ENCODE data around the gene NTNG2.

- TF ChIP-seq CTCF (conservative IDR thresholded peaks at IDR 0.05 in 1 of 2, IDR thresholded peaks at IDR 0.05 in 1 of 2; ENCODE audit: low read depth in 1 of 2, low read length in 2 of 2) (no peak), EZH2 (IDR thresholded peaks at IDR 0.05; ENCODE audit: low read length, missing control alignments) (no peak)
Observed at GRCh38 chr9:132175431-132175830, 13.6 kb downstream of the NTNG2 start.
